ENCODE data around the gene CPVL.

CPVL gene

DNA sequence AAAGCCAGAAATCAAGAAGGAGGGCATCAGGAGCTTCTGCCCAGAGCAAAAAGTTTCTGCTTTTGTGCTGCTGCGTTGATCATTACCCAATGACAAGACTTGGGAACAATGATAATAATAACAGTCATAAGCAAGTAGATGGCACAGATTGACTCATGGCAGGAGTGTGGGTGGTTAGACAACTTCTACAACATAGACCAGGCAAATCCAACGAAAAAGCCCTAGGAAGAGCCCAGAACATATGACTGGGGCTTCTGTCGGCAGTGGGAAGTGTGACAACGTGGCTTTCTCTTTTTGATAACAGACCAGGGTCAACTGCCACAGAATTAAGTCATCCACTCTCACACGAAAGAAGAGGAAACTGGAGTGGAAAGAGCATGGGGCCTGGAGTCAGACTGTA is 102.8 kb downstream of the CPVL start:
- DNase-seq (ENCODE audit: low read depth) = no peak

DNA sequence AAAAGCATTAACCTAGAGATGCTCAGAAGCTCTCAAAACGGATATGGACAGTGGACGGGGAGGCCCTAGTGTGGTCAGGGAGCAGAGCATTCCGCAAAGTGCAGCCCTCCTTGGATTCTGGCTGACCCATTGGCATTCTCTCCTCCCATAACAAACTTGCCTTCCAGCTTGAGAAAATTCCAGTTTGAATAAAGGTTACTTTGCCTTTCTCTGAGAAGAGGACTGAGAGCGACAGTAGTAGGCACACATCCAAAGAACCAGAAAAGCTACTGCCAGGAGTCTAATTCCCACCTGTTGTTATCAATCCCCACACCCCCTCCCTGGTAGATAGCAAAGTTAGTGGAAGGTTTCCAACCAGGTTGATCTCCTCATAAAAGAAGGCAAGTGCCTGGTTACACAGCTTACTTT is 103.5 kb downstream of the CPVL start:
- DNase-seq (ENCODE audit: low read depth) = no peak

- no peak for DNase-seq (ENCODE audit: low read depth)
Measured at GRCh38 chr7:29041991-29042390, 104.3 kb downstream of the CPVL start.

DNA sequence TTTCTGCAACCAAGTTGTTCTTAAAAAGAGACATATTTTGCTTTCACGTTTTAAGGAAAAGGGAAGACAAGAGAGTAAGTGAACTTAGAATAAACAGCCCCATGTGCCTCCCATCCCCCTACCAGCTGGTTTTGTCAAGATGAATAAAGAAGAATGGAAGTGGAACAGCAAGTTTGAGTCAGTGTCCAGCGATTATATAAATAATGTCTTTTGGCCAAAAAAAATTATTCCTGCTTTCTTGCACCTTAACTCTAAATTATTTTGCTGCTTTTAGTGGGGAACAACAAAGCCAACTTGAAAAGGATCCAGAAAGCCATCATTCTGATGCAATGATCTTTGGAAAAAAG is 105.8 kb downstream of the CPVL start:
- no peak for DNase-seq (ENCODE audit: low read depth)

GRCh38 chr7:29039821-29040578 is 106.3 kb downstream of the CPVL start:
- DNase-seq (ENCODE audit: low read depth) = no peak

- DNase-seq (ENCODE audit: low read depth) = no peak
Measured at GRCh38 chr7:29038463-29038862, 107.9 kb downstream of the CPVL start.

GRCh38 chr7:29035044-29035740 is 111.1 kb downstream of the CPVL start:
- no peak for DNase-seq (ENCODE audit: low read depth)

- DNase-seq (ENCODE audit: low read depth) = no peak
Measured at GRCh38 chr7:29033584-29033983, 112.8 kb downstream of the CPVL start.

- no peak for DNase-seq (ENCODE audit: low read depth)
Measured at GRCh38 chr7:29032146-29032545, 114.2 kb downstream of the CPVL start.

DNA sequence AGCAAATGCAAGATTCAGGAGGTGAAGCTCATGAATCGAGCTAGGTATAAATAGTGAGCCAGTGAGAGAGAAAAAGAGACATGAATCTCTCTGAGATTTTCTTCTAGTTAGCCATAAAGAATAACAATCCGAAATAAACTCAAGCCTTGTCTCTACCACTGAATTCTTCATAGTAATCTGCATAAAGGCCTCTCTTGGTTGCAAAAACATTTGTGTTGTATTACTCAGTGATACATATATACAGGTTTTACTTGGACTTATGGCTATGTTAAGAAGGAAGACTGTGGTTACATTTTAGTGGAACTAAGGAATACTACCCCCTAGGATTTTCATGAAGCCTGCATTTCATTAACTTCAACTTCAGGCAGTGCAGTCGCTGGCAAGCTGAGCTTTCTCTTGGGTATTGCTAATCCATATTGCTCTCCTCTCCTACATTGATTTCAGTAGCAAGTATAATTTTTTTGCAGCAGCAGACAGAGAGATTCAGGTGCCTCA is 115.5 kb downstream of the CPVL start:
- no peak for DNase-seq (ENCODE audit: low read depth)

DNA sequence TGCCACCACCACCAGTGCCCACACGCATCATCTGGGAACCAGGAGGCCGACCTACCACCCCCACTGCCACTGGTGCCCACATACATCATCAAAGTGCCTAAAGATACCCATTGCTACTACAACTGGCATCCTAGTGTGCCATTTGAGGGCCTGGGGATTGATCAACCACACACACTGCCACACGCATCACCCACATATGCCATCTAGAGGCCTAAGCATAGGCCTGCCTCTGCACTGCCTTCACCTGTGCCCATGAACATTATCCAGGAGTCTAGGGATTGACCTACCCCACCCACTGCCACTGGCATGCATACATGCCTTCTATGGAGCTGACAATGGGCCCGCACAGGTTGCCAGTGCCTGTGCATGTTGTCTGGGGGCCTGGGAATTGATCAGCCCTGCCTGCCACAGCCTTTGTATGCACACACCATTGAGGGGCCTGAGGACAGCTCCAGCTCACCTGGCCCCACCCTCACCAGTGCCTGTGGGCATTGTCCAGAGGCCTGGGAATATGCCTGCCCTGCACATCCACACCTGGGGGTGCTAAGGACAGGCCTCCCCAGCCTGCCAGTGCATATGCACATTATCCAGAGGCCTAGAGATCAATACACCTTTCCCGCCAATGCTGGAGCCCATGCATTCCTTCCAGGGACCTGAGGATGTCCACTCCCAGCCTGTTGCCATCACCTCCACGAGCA is 123.9 kb downstream of the CPVL start:
- DNase-seq (ENCODE audit: low read depth) = no peak

DNA sequence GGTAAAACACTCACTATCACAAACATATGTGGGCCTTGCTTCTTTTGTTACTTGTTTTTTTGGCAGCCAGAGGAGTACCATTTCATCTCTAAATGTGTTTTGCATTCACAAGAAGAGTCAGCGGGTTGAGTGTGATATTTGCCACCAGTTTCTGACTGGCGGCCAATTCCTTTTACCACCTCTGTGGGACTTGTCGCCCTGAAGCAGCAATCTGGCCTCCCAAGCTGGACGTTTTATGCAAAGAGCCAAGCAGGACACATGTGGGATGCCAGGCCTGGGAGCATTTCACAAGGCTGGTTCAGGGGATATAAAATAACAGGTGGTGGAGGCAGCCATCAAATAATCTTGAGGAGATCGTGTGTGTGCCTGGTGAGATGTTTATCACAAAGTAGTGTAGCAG is 126.4 kb downstream of the CPVL start:
- no peak for DNase-seq (ENCODE audit: low read depth)

DNA sequence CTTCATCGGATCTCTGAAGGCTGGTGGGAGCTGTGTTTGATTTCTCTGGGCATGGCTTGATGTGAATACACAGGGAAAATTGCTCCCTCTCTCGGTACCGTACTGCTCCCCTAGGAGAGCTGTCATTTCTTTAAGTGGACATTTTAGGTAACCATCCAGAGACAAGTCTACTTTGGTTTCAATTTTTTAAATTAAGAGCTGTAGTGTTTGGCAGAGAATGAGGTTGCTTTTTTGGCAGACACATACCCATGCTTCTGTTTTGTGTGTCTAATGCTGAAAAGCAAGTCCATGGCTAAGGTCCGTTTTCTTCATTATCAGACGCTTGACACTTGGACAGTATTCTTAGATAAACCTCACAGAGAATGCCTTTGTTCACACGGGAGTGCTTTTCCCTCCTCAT is 127.0 kb downstream of the CPVL start:
- DNase-seq (ENCODE audit: low read depth) = no peak

DNA sequence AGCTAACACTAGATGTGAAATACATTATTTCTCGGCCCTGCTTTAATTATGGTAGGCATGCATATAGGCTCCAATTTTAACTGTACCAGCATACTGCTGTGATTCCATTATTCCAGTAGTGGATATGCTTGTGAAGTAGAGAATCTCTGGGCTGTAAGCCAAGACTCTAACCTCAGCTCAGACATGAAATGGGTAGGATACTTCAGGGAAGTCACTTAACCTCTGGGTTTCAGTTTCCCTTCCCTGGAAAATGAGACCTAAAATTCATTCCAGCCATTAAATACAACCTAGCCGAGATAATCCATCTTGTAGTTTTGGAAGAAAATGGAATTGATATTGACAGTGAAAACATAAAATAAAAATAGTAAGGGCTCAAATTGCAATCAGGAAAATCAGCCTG is 128.6 kb downstream of the CPVL start:
- DNase-seq (ENCODE audit: low read depth) = no peak

DNA sequence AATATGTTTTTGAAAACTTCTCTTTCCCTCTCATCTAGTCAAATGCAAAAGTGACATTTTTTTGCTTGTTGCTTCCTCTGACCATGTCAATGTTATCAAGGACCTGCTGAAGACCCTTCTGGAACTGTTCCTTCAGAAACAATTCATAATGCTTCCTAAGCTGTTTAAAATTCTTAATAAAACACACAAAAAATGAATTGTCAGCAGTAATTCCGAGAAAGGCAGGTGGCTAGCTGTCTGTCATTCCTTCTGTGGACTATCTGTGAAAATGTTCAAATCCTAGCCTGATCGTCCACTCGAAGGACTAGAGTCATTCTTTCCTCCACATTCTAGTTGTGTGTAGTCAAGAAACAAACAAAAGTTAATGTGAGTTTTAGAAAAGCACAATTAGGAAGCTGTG is 131.6 kb downstream of the CPVL start:
- DNase-seq (ENCODE audit: low read depth) = no peak

- DNase-seq (ENCODE audit: low read depth) = no peak
Measured at GRCh38 chr7:29013931-29014330, 132.4 kb downstream of the CPVL start.

DNA sequence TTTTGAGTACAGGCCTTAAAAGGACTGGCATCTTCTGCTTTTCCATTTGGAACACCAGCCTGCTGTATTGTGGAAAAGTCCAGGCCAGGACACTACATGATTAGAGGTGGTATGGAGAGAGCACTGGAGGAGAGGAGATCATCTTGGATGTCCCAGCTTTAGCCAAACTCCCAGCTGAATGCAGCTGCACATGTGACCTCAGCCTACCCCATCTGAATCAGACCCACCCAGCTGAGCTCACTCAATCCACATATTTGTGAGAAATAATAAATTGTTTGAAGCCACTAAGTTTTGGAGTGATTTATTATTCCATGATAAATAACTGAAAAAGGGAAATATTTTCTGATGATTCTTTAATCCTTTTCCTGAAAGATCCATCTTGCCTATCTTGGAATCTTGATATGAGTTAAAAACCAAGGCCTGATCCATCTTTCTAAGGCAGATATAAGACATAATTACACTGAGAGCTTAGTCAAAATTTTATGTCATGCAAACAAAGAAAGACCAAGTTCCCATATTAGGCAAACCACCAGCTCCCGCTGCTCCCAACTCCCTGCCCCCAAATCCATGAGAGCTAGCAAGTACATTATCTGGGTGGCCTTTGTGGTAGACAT is 133.1 kb downstream of the CPVL start:
- DNase-seq (ENCODE audit: low read depth) = no peak

- no peak for DNase-seq (ENCODE audit: low read depth)
Measured at GRCh38 chr7:29009947-29010346, 136.4 kb downstream of the CPVL start.

- no peak for DNase-seq (ENCODE audit: low read depth)
Measured at GRCh38 chr7:29008590-29008989, 137.7 kb downstream of the CPVL start.

GRCh38 chr7:29007127-29007526 is 139.2 kb downstream of the CPVL start:
- no peak for DNase-seq (ENCODE audit: low read depth)

DNA sequence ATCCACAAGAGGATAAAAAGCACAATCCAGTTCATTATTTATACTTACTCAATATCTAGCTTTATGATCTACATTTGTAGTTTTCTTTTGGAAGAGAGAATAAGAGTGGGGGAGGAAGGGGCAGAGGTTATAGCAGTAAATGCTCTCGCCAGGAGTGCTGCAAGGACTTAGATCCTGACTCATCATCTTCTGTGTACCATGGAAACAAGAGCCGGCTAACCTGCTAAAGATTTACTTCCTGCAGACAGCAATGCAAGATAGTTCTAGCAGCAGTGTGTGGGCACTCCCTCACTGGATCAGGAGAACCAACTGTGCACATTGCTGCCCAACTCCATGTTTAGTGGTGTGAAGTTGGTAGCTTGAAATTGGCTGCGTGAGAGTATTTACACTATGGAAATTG is 140.5 kb downstream of the CPVL start:
- DNase-seq (ENCODE audit: low read depth) = no peak

- DNase-seq (ENCODE audit: low read depth) = no peak
Measured at GRCh38 chr7:29005406-29005805, 140.9 kb downstream of the CPVL start.

DNA sequence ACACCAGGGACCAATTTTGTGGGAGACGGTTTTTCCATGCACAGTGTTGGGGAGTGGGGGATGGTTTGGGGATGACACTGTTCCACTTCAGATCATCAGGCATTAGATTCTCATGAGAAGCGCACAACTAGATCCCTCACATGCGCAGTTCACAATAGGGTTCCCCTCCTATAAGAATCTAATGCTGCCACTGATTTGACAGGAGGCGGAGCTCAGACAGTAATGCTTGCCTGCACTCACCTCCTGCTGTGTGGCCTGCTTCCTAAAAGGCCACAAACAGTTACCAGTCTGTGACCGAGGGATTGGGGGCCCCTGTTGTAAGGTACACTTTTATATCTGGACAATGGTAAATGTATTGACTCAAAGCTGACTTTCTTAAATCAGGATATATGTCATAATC is 142.6 kb downstream of the CPVL start:
- DNase-seq (ENCODE audit: low read depth) = no peak
